ENCODE data around the gene ZCCHC14.

ZCCHC14 gene

DNA sequence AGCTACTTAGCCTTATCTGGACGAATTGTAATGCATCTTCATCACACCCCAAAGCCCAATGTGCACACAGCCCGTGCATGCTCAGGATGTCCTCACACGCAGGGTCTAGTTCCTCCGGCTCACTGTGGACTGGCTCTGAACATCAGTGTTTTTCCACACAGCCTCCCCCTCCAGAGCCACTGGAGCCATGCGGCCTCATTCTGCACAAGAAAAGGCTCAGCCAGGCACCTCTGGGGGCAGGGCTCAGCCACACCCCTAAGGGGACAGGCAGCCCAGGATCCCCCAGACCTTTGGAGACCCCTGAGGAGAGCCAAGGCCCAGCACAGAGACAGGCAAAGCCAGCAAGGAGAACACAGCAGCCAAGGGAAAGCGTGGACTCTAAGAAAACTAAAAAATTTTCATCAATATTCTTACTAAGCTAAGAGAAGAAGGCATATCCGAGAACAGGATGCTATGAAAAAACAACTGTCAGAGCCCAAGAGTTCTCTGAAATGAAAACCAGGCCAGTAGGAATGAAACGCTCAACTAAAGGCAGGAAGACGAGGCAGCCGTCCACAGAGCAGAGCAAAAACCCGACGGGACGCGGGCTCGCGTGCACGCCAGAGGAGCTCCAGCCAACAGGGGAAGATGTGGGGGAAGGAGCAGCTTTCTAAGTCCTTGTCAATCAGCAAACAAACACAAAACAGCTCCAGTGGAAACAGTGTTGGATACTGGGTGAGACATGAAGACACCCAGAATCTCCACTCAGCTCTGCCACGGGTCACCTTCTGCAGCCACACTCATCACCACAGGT lies 66.2 kb downstream of the ZCCHC14 start:
- no peak for DNase-seq (ENCODE audit: low spot score)

DNA sequence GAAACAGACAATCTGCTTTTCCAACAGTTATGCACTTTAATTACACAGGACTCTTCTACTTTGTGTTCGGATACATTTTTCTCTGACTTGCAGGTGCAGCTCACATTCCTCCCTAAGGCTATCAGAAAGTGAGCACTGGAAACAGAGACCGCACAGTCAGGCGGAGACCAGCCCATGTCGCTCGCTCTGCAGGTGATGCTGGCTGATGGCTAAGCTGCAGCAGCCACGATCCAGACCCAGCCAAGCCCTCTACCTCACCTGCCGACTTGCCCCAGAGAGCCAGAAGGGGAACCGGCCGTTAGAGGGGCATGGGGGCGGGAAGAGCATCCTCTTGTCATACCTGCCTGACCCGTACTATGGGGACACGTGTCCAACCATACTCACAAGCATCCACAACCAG lies 66.9 kb downstream of the ZCCHC14 start:
- DNase-seq (ENCODE audit: low spot score): no peak

DNA sequence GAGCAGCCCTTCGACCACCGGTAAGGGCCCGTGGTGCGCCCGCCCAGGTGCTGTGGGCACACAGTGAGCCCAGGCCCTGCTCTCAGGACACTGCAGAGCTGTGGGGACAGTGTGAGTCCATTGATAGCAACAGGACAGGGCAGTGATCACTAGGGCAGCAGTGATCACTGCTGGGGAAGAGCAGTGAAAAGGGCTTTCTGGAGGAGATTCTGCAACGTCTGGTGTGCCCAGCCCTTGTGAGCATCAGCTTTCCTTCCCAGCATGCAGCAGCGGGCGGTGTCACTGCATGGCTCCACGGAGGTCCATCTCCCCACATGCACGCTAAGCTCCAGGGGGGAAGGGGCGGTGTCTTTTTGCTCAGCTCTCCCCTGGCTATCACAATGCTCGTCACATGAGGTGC lies 68.6 kb downstream of the ZCCHC14 start:
- no peak for DNase-seq (ENCODE audit: low spot score)

DNA sequence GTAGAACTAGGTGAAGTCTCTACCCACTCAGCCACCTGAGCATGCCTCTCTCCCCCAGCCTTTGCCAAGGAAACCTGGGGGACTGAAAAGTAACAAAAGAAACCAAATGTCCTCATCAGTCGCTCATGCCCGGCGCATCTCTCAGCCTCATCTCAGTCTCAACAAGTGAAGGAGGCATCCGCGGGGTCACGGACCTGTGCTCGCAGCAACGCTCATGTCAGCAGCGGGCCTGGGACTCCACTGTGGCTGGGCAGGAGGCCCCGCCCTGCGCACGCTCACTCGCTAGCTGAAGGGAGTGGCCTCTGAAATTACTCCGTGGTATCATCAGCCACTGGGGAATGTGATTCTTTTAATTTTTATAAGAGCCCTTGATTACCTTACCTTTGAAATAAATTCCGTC lies 69.4 kb downstream of the ZCCHC14 start:
- no peak for DNase-seq (ENCODE audit: low spot score)

DNA sequence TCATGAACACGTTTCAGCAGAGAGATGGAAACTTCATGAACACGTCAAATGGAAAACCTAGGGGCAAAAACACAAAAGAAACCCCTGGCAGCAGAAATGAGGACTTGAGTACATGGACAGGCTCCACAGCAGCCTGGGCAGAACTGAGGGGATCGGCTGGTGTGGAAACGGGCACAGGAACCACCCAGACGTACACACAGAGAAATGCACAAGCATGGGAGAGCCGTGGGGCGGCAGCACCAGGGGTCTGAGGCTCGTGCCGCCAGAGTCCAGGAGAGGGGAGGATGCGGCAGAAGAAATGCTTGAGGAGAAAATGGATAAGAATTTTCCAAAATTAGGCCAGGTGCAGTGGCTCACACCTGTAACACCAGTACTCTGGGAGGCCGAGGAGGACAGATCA lies 70.7 kb downstream of the ZCCHC14 start:
- DNase-seq (ENCODE audit: low spot score): no peak

DNA sequence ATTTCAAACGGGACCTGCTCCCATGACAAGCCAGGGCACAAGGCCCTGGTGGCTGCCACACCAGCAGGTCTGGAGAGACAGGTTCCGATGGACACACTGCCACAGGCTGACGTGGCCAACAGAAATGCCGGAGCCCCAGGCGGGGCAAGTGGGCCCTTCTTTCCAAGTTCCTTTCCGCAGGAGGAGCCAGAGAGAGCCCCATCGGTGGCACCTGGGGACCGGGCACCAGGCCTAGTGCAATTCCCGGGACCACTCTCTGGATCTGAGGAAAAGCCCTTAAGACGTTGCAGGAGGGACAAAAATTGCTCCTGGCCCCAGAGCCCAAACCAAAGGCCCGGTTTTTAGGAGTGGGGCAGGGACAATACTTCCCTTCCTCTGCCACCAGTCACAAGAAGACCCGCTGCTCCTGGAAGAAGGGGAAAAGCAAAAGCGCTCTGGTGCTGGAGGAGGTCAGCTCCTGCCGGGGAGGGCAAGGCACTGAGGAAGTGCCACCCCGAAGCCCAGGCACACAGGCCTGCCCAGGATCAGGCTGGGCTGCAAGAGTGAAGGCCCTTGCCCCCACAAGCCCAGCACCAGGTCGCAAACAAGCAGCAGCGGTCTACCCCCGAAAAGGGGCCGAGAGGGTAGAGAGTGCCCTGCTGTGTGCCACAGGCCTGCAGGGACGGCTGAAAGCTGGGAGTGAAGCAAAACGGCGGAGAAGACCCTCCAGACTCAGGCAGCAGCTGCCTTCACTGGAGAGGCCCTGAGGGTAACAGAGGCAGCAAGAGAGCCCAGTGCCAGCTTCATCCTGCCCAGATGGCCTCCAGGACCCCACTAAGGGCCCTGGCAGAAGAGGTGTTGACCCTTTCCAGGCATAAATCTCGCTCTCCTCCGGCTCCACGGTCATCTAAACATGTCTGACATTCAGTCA lies 71.6 kb downstream of the ZCCHC14 start:
- no peak for DNase-seq (ENCODE audit: low spot score)

DNA sequence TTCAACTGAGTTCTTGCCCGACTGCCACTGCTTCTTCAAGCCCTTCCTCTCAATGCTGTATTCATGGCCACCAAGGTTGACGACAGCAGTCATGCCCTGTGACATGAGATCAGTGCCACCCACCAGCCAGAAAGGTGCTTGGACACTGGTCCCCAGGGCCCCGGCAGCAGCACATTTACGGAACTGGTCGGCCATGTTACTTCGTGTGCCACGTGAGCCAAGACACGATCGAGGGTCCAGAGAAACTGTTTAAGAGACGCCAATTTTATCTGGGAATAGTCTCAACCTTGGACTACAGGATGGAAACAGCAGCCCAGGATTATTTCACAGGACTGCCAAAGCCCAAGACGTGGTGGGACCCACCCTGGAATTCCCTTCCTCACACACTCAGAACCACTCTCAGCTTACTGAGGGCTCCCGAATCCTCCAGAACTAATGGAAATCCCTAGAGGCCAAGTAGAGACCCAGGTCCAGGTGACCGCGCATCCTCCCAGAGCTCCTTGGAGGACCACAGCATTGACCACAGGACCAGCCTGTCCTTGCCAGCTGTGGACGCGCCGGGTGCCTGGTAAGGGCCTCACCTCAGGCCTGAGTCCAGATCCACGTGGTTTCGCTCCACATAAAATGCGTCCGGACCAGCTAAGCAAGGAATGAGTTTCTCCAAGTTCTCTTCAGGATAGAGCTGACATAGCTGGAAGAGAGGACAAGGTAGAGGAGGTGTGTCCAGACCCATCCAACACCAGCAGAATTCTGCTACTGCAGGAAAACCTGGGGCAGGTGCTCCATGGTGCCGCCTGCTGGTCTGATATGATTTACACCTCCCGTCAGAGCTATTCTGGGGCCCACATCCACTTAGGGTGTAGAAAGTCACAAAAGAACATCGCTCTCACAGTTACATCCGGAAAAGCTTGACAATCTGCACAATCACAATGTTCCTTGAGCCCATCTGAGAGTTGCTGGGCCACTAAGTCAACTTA lies 72.5 kb downstream of the ZCCHC14 start:
- DNase-seq (ENCODE audit: low spot score): no peak

DNA sequence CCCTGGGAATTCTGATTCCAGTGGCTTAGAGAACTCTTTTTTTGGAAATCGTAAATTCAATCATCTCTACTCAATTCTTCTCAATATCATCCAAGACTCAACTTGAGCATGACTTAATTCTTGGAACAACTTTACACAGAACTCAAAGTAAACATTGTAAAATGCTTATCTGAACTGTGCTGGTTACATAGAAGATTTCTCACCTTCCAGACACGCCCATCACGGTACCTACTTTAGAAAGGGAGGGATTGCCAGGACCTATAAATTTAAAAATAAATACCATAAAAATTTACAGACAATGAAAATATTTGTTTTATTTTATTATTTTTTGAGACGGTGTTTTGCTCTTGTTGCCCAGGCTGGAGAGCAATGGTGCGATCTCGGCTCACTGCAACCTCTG lies 74.2 kb downstream of the ZCCHC14 start:
- DNase-seq (ENCODE audit: low spot score): no peak

DNA sequence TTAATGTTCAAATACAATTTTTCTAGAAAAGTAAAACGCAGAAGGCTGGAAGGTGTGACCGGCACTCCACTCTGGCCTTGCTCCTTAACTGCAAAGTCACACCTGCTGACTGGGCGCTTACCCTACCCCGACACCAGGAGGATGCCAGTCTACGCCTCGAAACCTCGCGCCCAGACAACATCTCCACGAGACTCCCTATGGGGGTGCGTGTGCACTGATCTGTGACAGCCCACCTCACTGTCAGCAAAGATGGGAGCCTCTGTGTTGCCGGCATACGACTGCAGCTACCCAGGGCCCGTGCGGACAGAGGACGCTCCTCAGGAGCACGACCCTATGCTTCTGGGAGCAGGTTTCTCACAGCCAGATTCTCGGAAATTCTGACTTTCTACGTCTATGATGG lies 74.6 kb downstream of the ZCCHC14 start:
- DNase-seq (ENCODE audit: low spot score): no peak

DNA sequence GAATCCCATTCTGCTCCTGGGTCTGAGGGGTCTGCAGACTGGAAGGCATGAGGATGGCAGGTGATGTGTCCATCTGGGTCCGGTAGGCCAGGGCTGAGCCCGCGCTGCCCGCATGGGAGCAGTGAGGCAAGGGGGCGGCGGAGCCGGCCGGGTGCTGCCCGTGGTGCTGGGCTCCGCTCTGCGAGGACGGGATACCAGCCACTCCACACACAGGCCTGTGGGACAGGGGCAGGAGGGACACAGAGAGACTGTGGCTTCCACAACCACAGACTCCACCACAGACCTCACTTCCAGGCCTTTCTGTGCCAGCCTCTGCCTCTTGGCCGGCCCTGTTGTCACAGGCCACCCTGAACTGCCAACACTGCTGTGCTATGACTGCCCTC lies 75.3 kb downstream of the ZCCHC14 start:
- DNase-seq (ENCODE audit: low spot score): no peak

DNA sequence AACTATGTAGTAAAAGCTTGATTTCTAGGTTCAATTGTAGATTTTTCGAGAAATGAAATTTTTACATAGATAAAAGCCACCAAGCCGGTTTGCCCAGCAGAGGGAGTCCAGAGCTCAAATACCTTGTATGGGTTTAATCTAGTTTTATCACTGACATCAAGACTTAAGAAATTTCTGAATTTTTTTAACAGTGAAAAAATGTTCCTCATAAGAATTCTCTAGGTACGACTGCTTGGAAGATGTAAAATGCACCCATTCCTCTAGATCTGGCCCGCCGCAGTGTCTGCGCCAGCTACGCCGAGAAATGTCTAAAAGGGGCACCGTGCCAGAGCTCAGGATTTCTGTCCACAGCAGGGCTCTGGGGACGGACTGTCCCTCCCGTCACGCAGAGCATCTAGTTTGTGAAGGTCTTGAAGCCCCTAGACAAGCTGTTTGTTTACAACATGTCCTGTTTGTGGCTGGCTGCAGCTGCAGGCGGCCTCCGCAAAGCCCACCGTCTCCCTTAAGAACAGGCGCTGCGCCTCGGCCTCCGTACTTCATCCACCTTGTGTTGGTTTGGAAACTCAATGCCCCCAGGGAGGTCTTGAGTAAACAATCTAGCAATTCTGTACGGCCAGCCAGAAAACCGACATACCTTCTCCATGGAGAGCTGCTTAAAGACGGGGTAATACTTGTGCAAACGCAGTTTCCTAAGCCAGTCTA lies 75.8 kb downstream of the ZCCHC14 start:
- no peak for DNase-seq (ENCODE audit: low spot score)

DNA sequence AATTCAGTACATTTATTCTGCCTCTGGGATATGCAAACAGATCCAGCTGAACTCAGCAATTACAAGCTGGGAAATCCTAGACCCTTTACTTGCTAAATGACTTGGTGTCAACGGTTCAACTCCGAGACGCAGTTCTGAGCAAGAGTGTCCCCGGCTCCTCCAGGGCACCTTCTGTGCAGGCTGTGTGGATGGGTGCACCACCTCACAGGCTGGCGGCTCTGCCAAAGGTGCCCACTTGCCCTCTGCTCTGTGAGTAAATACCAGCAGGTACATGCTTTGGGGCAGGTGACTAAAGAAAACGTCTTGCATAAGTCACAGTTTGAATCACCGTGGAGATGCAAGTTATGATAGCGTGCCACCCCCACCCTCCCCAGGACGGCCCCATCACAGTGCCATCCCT lies 77.4 kb downstream of the ZCCHC14 start:
- no peak for DNase-seq (ENCODE audit: low spot score)

DNA sequence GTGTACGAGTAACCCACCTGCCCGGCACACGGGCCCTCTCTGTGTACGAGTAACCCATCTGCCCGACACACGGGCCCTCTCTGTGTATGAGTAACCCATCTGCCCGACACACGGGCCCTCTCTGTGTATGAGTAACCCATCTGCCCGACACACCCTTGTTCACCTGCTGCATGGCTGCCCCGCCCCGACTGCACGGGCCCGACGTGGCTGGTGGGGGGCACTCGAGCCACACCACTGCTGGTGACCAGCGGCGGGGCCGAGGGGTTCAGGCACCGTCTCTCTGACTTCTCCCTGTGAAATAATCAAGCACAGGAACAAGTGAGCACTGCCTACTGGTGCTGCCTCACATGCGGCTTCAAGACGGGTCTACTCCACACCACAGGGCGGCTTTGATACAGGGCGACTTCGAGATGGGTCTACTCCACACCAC lies 78.6 kb downstream of the ZCCHC14 start:
- DNase-seq (ENCODE audit: low spot score): no peak

DNA sequence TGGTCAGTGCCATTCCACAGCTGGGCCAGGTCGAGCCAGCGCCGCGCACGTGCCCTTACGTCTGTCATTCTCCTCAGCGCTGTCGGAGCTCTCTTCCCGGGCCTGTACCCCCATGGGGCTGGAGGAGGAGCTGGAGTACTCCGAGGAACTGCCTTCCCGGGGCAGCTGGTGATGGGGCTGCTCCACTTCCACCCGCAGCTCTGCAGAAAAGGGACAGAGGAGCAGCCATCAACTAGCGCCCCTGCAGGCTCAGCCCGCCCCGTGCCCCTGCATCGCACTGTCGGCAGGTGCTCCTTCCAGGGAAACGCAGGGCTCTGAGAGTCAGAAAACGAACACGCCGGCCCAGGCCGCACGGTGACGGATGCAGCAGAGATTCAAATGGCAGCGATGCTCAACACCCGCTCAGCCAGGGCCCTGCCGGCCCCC lies 79.8 kb downstream of the ZCCHC14 start:
- no peak for DNase-seq (ENCODE audit: low spot score)

DNA sequence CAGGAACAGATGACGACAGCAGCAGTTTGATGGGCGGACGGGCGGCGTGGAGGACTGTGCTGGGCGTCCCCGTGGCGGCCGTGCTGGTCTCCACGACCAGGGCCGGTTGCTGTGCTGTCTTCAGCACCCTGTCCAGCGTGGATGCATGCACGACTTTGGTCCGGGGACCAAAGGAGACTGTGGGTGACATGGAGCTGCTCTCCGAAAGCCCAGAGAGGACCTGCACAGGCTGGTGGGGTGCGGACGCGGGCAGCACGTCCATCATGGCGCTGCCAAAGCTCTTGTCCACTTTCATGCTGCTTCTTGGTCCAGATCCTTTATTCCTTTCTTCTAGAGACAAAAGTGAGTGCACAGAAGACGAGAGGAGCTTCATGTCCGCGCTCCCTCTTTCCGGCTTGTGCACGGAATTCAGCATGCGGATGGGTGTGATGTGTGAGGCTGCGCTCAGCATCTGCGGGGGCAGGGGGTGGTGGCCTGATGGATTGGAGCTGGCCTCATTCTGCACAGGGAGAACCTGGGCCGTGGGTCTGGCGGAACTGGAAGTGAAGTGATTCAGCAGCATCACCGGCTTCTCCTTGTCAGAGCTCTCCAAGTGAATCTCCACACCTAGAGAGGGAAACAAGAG lies 80.3 kb downstream of the ZCCHC14 start:
- no peak for DNase-seq (ENCODE audit: low spot score)

DNA sequence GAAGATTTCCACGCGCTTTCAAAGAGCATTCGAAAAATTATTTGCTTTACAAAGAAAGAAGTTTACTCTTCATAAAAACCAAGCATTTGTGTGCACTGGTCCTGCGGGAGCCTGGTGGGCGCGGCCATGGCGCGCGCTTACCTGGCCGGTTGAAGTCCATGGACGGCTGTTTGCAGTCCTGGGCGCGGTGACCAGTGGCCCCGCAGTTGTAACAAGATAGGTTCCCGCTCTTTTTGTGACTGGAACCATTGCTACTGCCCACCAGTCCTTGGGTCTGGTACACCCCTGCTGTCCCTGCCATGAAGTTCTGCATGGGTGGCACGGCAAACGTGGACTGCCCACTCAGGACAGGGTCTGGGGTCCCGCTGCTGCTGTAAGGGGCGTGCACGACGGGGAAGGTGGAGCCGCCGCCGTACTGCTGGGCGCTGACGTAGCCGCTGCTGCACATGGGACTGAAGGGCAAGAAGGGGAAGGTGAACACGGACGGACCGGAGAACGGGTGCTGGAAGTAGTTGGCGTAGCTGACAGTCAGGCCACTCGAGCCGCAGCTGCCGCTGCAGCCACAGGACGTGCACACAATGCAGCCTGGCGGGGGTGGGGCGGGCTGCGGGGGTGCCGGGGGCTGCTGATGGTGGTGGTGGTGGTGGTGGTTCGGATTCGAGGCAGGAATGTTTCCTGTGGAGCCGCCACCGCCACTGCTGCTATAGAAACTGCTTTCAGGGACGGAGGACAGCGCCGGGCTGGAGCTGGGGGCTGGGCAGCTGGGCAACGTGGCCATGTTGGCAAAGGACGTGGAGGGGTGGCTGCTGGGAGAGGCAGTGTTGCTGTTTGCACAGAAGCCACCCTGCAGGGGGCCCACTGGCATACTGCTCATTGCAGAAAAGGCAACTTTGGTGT lies 81.2 kb downstream of the ZCCHC14 start:
- DNase-seq (ENCODE audit: low spot score): no peak

DNA sequence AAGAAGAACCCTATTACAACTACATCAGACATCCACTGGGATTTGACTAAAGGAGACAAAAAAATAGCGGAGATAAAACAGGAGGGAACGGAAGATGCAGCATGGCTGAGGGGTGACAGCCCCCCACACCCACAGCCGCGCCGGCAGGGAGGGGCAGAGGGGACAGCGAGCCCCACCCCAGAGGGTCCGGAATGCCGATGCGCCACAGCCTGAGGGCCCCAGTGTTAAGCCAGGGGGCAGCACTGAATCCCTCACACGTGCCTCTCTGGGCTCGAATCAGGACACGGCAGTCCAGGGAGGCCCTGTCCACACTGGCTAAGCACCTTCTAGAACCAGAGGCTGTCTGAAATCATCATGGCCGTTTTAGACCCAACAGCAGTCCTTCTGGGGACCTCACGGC lies 81.9 kb downstream of the ZCCHC14 start:
- no peak for DNase-seq (ENCODE audit: low spot score)

DNA sequence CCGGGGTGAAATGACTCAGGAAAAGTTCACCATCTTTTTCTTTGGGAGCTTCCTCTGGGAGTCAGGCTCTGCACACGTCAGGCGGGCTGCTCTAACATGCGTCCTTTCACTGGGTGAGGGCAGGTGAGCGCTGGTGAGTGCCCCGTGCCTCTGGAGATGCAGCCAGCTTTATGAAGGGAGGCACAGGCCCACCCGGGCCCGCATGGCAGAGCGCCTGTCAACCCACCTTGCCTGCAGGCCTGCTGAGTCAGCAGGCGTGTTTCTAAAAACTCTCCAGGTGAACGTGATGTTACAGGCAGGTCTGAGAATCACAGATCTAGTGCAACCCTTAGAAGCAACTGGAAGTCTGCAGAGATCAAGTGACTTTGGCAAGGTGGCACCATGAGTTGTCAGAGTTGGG lies 82.3 kb downstream of the ZCCHC14 start:
- no peak for DNase-seq (ENCODE audit: low spot score)

DNA sequence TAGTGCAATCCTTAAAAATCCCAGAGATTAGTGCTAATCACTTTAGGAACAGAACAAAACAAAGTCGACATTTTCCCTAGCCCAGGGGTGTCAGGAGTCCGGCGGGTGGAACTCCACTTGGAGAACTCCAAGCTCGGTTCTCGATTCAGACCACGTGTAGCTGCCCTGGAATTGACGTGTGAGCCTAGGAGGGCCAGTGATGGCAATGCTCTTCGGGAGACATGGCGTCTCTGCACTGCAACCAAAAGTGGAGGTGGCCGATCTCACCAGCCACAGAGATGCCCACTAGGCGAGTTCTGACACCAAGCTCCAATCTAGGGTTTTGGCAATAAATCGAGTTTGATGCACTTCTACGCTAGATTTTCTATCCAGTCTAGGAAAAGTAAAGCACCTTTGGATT lies 83.0 kb downstream of the ZCCHC14 start:
- no peak for DNase-seq (ENCODE audit: low spot score)

DNA sequence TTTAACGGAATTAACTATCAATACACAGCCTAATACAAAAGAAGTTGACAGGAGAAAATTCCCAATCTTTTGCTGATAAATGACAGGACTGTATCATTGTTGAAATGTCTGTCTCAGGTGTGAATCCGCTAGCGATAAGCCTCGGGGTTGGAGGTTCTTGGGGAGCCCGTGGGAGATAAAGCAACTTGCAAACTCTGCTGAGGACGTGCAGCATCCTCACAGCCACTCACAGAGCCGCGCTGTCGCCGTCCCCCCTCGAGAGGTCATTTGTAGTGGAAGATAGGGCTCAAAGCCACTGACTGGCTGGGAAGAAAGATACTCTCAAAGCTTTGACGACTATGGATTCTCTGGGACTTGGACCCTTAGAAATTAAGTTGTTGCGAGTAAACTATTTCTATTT lies 83.7 kb downstream of the ZCCHC14 start:
- no peak for DNase-seq (ENCODE audit: low spot score)

Data from hematopoietic multipotent progenitor cell treated with erythropoietin and hydrocortisone succinate and interleukin-3 and kit ligand, for 17 days (in vitro differentiated cells).